Ishikawa (cell line): ENCODE data around the gene MAP6.

Experiments
- CREB1 ChIP-seq: IDR thresholded peaks from 2 replicates; pipeline ENCODE4 v1.6.1; 2012; ENCODE audit warnings: low read depth
- EP300 ChIP-seq: IDR thresholded peaks from 2 replicates; pipeline ENCODE4 v1.6.1; 2012; ENCODE audit warnings: borderline replicate concordance
- FOXM1 ChIP-seq: IDR thresholded peaks from 2 replicates; pipeline ENCODE4 v1.6.1; 2012; ENCODE audit warnings: low read depth, borderline replicate concordance
- RAD21 ChIP-seq: IDR thresholded peaks from 2 replicates; pipeline ENCODE4 v1.6.1; 2012; ENCODE audit warnings: low read depth
- TEAD4 ChIP-seq: IDR thresholded peaks from 2 replicates; pipeline ENCODE4 v1.6.1; 2012

GRCh38 chr11:75668451-75669297, at the start of gene MAP6:
- TF ChIP-seq EP300 (no peak), RAD21 (no peak), FOXM1 (no peak), TEAD4 (no peak), CREB1 (no peak)
